ENCODE measurements around the gene SLK. TPM values are rescaled to one million over a fixed set of nuclear protein-coding genes. Genes with fewer than 3 reads are reported as not detected.

Gene SLK
- total and polyA plus RNA-seq, 2 of the 4 experiments (the other 2 are of a cell fraction): 8.1 to 21.5 TPM

GRCh38 chr10:103918053-103918846 lies 48.7 kb upstream of the SLK start, which contains the start of gene STN1:
Gene STN1, minus strand, starts transcription at chr10:103918184. Its CDS starts 590 bp downstream, at chr10:103917594.
- H4K8ac ChIP-seq (ENCODE audit: low read depth in 2 of 2, low read length in 2 of 2): peak within 1 kb of the TSS; percentile 91 to 92
- H3K4me1 ChIP-seq (ENCODE audit: control insufficient read depth, insufficient read depth, low read length): peaks cover 6% of the 10 kb centered on the region
- dilution Hi-C loops (cut with HindIII; ENCODE audit: low sequenced_read_pairs, unreplicated experiment): no loop called here
- peak within 1 kb of the TSS; percentile 91 for H3K18ac ChIP-seq (ENCODE audit: low read depth, low read length)
- H3K9ac ChIP-seq (ENCODE audit: low read depth, low read length): peak within 1 kb of the TSS; percentile 94
- peak within 1 kb of the TSS; percentile 38; the same call in 2 of the 3 replicates for H2BK15ac ChIP-seq (ENCODE audit: low read depth, low read length)
- H3K4me3 ChIP-seq (ENCODE audit: insufficient read depth, low read depth, low read length): peak within 1 kb of the TSS; percentile 88
- ChIA-PET POLR2A (ENCODE audit: unreplicated experiment) (interaction anchor here (0.6 kb wide), 1 partner anchor 1314 kb away, joined by 3 read pairs; no protein-coding TSS in a partner anchor), CTCF (no interaction called here)
- peak within 1 kb of the TSS; percentile 2; the same call in 1 of the 2 replicates for H2BK20ac ChIP-seq (ENCODE audit: low read depth, low read length)
- H3K14ac ChIP-seq (replicated peaks; ENCODE audit: low read depth, low read length): peak within 1 kb of the TSS; percentile 80
- peak within 1 kb of the TSS; percentile 73 for H3K23ac ChIP-seq (ENCODE audit: low read depth, low read length)
- peak within 1 kb of the TSS; percentile 92 for H2BK5ac ChIP-seq (ENCODE audit: low read depth, low read length, poor library complexity, severe bottlenecking)
- H2AK9ac ChIP-seq (replicated peaks; ENCODE audit: low read depth, low read length, poor library complexity): peak within 1 kb of the TSS; percentile 95
- peaks cover 19 to 26% of the 10 kb centered on the region in 2 experiments for H3K79me1 ChIP-seq (ENCODE audit: low read depth in 1 of 2, low read length in 2 of 2)
- no peaks in the 10 kb centered on the region for H3K36me3 ChIP-seq (ENCODE audit: control insufficient read depth, insufficient read depth, low read length)
- WGBS, 2 experiments (ENCODE audit: extremely low coverage in 2 of 2, insufficient read length in 1 of 2): 0% methylated on average over 4 of the region's 53 CpGs; no CpG with 5 or more reads in 1 of the 2 experiments
- no peaks in the 10 kb centered on the region for H3K27me3 ChIP-seq (ENCODE audit: control insufficient read depth, insufficient read depth, low read length)
- H2AFZ ChIP-seq (replicated peaks; ENCODE audit: low read length, poor library complexity): peak within 1 kb of the TSS; percentile 93
- no peaks in the 10 kb centered on the region for H4K20me1 ChIP-seq (ENCODE audit: insufficient read depth, low read length)
- H3K9me3 ChIP-seq (ENCODE audit: control insufficient read depth, insufficient read depth, low read length): no peaks in the 10 kb centered on the region
- DNase-seq (peak; percentile 96), ATAC-seq (ENCODE audit: low read depth) (peak; percentile 97)
- H4K91ac ChIP-seq (ENCODE audit: insufficient read depth, low read depth, low read length): peak within 1 kb of the TSS; percentile 78
- intact Hi-C loops (cut with micrococcal nuclease): loop anchor here (5.0 kb wide), 1 partner anchor 49 kb away; the partner anchor contains the start of gene SLK
- peak within 1 kb of the TSS; percentile 96 for H3K27ac ChIP-seq (ENCODE audit: insufficient read depth, low read length)
- H3K4me2 ChIP-seq (ENCODE audit: low read depth, low read length): peak within 1 kb of the TSS; percentile 95
- no TSS peak for BruUV-seq (replicated peaks)
- peak within 1 kb of the TSS; percentile 95 for H3K56ac ChIP-seq (ENCODE audit: extremely low read depth, insufficient read depth, low read length)
- H3K9me1 ChIP-seq (ENCODE audit: insufficient read depth, low read length): 0 out of 2 replicates have a peak, but pooled peaks cover 4% of the 10 kb centered on the region
- H2BK120ac ChIP-seq (ENCODE audit: low read depth, low read length): peak within 1 kb of the TSS; percentile 53
- in situ Hi-C loops (cut with MboI; ENCODE audit: low sequenced_read_pairs): no loop called here
- H4K5ac ChIP-seq (ENCODE audit: low read depth, low read length): peak within 1 kb of the TSS; percentile 97
- H2AK5ac ChIP-seq (ENCODE audit: low read depth, low read length): peak within 1 kb of the TSS; percentile 86
- H3K4ac ChIP-seq (ENCODE audit: low read depth, low read length): peak within 1 kb of the TSS; percentile 92
- TF ChIP-seq CHD1 (IDR thresholded peaks at IDR 0.05; ENCODE audit: low read depth, low read length): no peak
- peak; percentile 61; the same call in 1 of the 2 replicates for TF ChIP-seq MAZ (IDR thresholded peaks at IDR 0.05; ENCODE audit: borderline replicate concordance, low read depth, low read length)
- no peak for TF ChIP-seq RAD21 (IDR thresholded peaks at IDR 0.05; ENCODE audit: low read length)
- no peak for TF ChIP-seq CEBPB (IDR thresholded peaks at IDR 0.05; ENCODE audit: low read depth, low read length)
- TF ChIP-seq FOS (IDR thresholded peaks at IDR 0.05; ENCODE audit: low read depth, low read length): no peak
- TF ChIP-seq POLR2A (IDR thresholded peaks at IDR 0.05; ENCODE audit: low read depth, low read length): peak; percentile 85
- TF ChIP-seq RCOR1 (IDR thresholded peaks at IDR 0.05; ENCODE audit: insufficient replicate concordance, low read length): no peak
- no peak for TF ChIP-seq MAFK (IDR thresholded peaks at IDR 0.05; ENCODE audit: low read depth, low read length)
- no peak for TF ChIP-seq SMC3 (IDR thresholded peaks at IDR 0.05; ENCODE audit: low read depth, low read length)
- no peak for TF ChIP-seq MXI1 (IDR thresholded peaks at IDR 0.05; ENCODE audit: borderline replicate concordance, low read depth, low read length)
- no peak for TF ChIP-seq BHLHE40 (IDR thresholded peaks at IDR 0.05; ENCODE audit: low read depth, low read length)
- TF ChIP-seq, protein P1, sequence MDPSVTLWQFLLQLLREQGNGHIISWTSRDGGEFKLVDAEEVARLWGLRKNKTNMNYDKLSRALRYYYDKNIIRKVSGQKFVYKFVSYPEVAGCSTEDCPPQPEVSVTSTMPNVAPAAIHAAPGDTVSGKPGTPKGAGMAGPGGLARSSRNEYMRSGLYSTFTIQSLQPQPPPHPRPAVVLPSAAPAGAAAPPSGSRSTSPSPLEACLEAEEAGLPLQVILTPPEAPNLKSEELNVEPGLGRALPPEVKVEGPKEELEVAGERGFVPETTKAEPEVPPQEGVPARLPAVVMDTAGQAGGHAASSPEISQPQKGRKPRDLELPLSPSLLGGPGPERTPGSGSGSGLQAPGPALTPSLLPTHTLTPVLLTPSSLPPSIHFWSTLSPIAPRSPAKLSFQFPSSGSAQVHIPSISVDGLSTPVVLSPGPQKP (IDR thresholded peaks at IDR 0.05; ENCODE audit: borderline replicate concordance, low read depth, low read length): no peak
- TF ChIP-seq, protein P2, sequence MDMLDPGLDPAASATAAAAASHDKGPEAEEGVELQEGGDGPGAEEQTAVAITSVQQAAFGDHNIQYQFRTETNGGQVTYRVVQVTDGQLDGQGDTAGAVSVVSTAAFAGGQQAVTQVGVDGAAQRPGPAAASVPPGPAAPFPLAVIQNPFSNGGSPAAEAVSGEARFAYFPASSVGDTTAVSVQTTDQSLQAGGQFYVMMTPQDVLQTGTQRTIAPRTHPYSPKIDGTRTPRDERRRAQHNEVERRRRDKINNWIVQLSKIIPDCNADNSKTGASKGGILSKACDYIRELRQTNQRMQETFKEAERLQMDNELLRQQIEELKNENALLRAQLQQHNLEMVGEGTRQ (IDR thresholded peaks at IDR 0.05; ENCODE audit: low read depth, low read length): no peak
- no peak for TF ChIP-seq NFE2L2 (IDR thresholded peaks at IDR 0.05; ENCODE audit: low read depth, low read length)

Measured in IMR-90 (cell line).